Liver (tissue), 10 donors: ENCODE results near the gene GCC2. TPM values are rescaled to one million over a fixed set of nuclear protein-coding genes. Genes with fewer than 3 reads are reported as not detected.
"Not testable (repeated sequence)": the region's sequence is repeated elsewhere in the genome, so short reads cannot be mapped to it uniquely, and the experiment has no call there.

ENCODE experiments used
- DNase-seq: peaks from one replicate; pipeline ENCODE4 v3.0.0-alpha.2; 2017; ENCODE audit warnings: low spot score
- H3K27ac ChIP-seq, 2 donors: one replicate each; pipeline ENCODE4 v1.7.0; 2013; ENCODE audit warnings: inconsistent platforms in 2 of 2, low read length in 2 of 2, control low read depth in 1 of 2, low read depth in 1 of 2, mild to moderate bottlenecking in 1 of 2
- H3K27me3 ChIP-seq, 4 donors: one replicate each; pipeline versions ENCODE4 v1.6.1 to v1.7.0; 2013; ENCODE audit warnings: low read length in 3 of 4, inconsistent platforms in 1 of 4, mild to moderate bottlenecking in 1 of 4, moderate library complexity in 1 of 4; ENCODE audit not compliant: control insufficient read depth in 4 of 4, insufficient read depth in 4 of 4
- H3K36me3 ChIP-seq, 4 donors: one replicate each; pipeline versions ENCODE4 v1.6.1 to v1.7.0; 2013; ENCODE audit warnings: low read length in 3 of 4, mild to moderate bottlenecking in 3 of 4, low read depth in 1 of 4, moderate library complexity in 1 of 4; ENCODE audit not compliant: control insufficient read depth in 4 of 4, insufficient read depth in 3 of 4
- H3K4me1 ChIP-seq, 4 donors: one replicate each; pipeline versions ENCODE4 v1.6.1 to v1.7.0; 2013; ENCODE audit warnings: low read length in 3 of 4, mild to moderate bottlenecking in 3 of 4, moderate library complexity in 1 of 4; ENCODE audit not compliant: control insufficient read depth in 4 of 4, insufficient read depth in 4 of 4
- H3K4me3 ChIP-seq, 3 donors: one replicate each; pipeline versions ENCODE4 v1.6.1 to v1.7.0; 2013; ENCODE audit warnings: low read length in 3 of 3, control low read depth in 1 of 3, low read depth in 1 of 3, mild to moderate bottlenecking in 1 of 3
- H3K9ac ChIP-seq, 2 donors: one replicate each; pipeline ENCODE4 v1.7.0; 2013; ENCODE audit warnings: low read length in 2 of 2, mild to moderate bottlenecking in 2 of 2, moderate library complexity in 2 of 2, control low read depth in 1 of 2, low read depth in 1 of 2
- H3K9me3 ChIP-seq, 4 donors: one replicate each; pipeline versions ENCODE4 v1.6.1 to v1.7.0; 2013; ENCODE audit warnings: low read length in 3 of 4; ENCODE audit not compliant: control insufficient read depth in 4 of 4
- ATF3 ChIP-seq: IDR thresholded peaks from 2 replicates; pipeline ENCODE4 v1.6.1; 2016; ENCODE audit warnings: antibody characterized with exemption
- CTCF ChIP-seq: fragments of 150-350 bp; IDR thresholded peaks from 2 replicates; pipeline ENCODE4 v1.5.1; 2017; ENCODE audit warnings: improper control_type of control experiment, low read depth, low read length; ENCODE audit not compliant: missing input control
- EGR1 ChIP-seq, 2 donors: IDR thresholded peaks; 2 replicates each; pipeline ENCODE4 v1.6.1; 2016 to 2018; ENCODE audit warnings: antibody characterized with exemption in 2 of 2, low read depth in 2 of 2
- FOXA1 ChIP-seq: IDR thresholded peaks from 2 replicates; pipeline ENCODE4 v1.6.1; 2016; ENCODE audit warnings: antibody characterized with exemption
- FOXA2 ChIP-seq: IDR thresholded peaks from 2 replicates; pipeline ENCODE4 v1.6.1; 2016; ENCODE audit warnings: antibody characterized with exemption
- GABPA ChIP-seq, 2 donors: IDR thresholded peaks in 1 of 2; conservative IDR thresholded peaks in 1 of 2; 2 replicates each; pipeline ENCODE4 v1.6.1; 2016; ENCODE audit warnings: antibody characterized with exemption in 2 of 2, mild to moderate bottlenecking in 1 of 2, moderate library complexity in 1 of 2
- HNF4A ChIP-seq, 2 donors: conservative IDR thresholded peaks; 2 replicates each; pipeline ENCODE4 v1.6.1; 2016; ENCODE audit warnings: antibody characterized with exemption in 2 of 2, mild to moderate bottlenecking in 2 of 2
- HNF4G ChIP-seq: IDR thresholded peaks from 2 replicates; pipeline ENCODE4 v1.6.1; 2016; ENCODE audit warnings: antibody characterized with exemption
- JUND ChIP-seq, 2 donors: IDR thresholded peaks; 2 replicates each; pipeline ENCODE4 v1.6.1; 2016; ENCODE audit warnings: antibody characterized with exemption in 2 of 2
- MAX ChIP-seq: IDR thresholded peaks from 2 replicates; pipeline ENCODE4 v1.6.1; 2016; ENCODE audit warnings: antibody characterized with exemption
- NR2F2 ChIP-seq: IDR thresholded peaks from 2 replicates; pipeline ENCODE4 v1.6.1; 2016; ENCODE audit warnings: antibody characterized with exemption
- RAD21 ChIP-seq, 2 donors: IDR thresholded peaks; 2 replicates each; pipeline ENCODE4 v1.6.1; 2016; ENCODE audit warnings: antibody characterized with exemption in 2 of 2, mild to moderate bottlenecking in 2 of 2
- REST ChIP-seq: IDR thresholded peaks from 2 replicates; pipeline ENCODE4 v1.6.1; 2016; ENCODE audit warnings: antibody characterized with exemption, mild to moderate bottlenecking
- RXRA ChIP-seq, 2 donors: IDR thresholded peaks; 2 replicates each; pipeline ENCODE4 v1.6.1; 2017 to 2018; ENCODE audit warnings: antibody characterized with exemption in 2 of 2, mild to moderate bottlenecking in 1 of 2
- SP1 ChIP-seq: IDR thresholded peaks from 2 replicates; pipeline ENCODE4 v1.6.1; 2018; ENCODE audit warnings: antibody characterized with exemption, mild to moderate bottlenecking
- TAF1 ChIP-seq: conservative IDR thresholded peaks from 2 replicates; pipeline ENCODE4 v1.6.1; 2016; ENCODE audit warnings: antibody characterized with exemption, mild to moderate bottlenecking
- YY1 ChIP-seq: IDR thresholded peaks from 2 replicates; pipeline ENCODE4 v1.6.1; 2016; ENCODE audit warnings: antibody characterized with exemption, mild to moderate bottlenecking
- ZBTB33 ChIP-seq: IDR thresholded peaks from 2 replicates; pipeline ENCODE4 v1.6.1; 2016; ENCODE audit warnings: antibody characterized with exemption
- WGBS: extraction: QIAGEN DNeasy Blood & Tissue Kit; methylation state at CpG from one replicate; pipeline ENCODE4 v1.1.7; 2013; 5-methylcytosine and 5-hydroxymethylcytosine counted together
- polyA plus RNA-seq, 2 donors: library from polyadenylated mRNA; stranded (reverse) in 1 of 2; unstranded in 1 of 2; fragments of 200-250 nt in 1 of 2; fragments of >200 nt in 1 of 2; fragmentation: Nextera tagmentation in 1 of 2; extraction: Ambion mirVana in 1 of 2; gene quantifications; one replicate each; pipeline versions ENCODE4 v1.2.1 to v1.2.3, GENCODE V29; 2013 to 2015
- small RNA-seq: library from RNA; depleted of rRNA; stranded (forward); fragments of <200 nt; gene quantifications from one replicate; pipeline ENCODE3, GENCODE V24; 2014
- total RNA-seq, 2 donors: library from RNA; depleted of rRNA; stranded (reverse); fragments of >200 nt; gene quantifications; one replicate each; pipeline ENCODE4 v1.2.3, GENCODE V29; 2014
- donor health status: healthy.
- donor health status: healthy.
- donor health status: healthy.
- donor health status: healthy.
- donor health status: healthy.

The GCC2 gene
- total and polyA plus RNA-seq, 4 donors, result 4.8 to 26.1 (median 19.9) TPM

- DNase-seq, result no peak
- H3K27ac ChIP-seq, result no peak overlapping the region
- H3K9ac ChIP-seq, result no peak overlapping the region
- H3K9me3 ChIP-seq, result no peaks in the 10 kb centered on the region
- no peaks in the 10 kb centered on the region for H3K27me3 ChIP-seq
- no peaks in the 10 kb centered on the region for H3K36me3 ChIP-seq
- WGBS, result 95% methylated on average over 2 of the region's 2 CpGs
- TF ChIP-seq YY1, result no peak
- no peak for TF ChIP-seq SP1
- no peak for TF ChIP-seq FOXA2
- TF ChIP-seq RXRA (IDR thresholded peaks at IDR 0.05), result no peak
- no peak for TF ChIP-seq MAX
- TF ChIP-seq REST, result no peak
- TF ChIP-seq GABPA (IDR thresholded peaks at IDR 0.05 in 1 of 2, conservative IDR thresholded peaks at IDR 0.05 in 1 of 2), result no peak
- no peak for TF ChIP-seq ZBTB33
- TF ChIP-seq JUND (IDR thresholded peaks at IDR 0.05), result no peak
- no peak for TF ChIP-seq FOXA1
- TF ChIP-seq HNF4A (conservative IDR thresholded peaks at IDR 0.05), result no peak
- no peak for TF ChIP-seq RAD21 (IDR thresholded peaks at IDR 0.05)
- TF ChIP-seq ATF3, result no peak
- no peak for TF ChIP-seq NR2F2
- no peak for TF ChIP-seq EGR1 (IDR thresholded peaks at IDR 0.05; ENCODE audit: low read depth in 2 of 2)
- TF ChIP-seq HNF4G, result no peak
- no peak for TF ChIP-seq TAF1
- no peak for TF ChIP-seq CTCF
- H3K4me1 ChIP-seq, result peaks cover 2 to 17% (median 10%) of the 10 kb centered on the region in 4 donors
- no peak overlapping the region for H3K4me3 ChIP-seq
These were observed 106.6 kb downstream of the GCC2 start for GRCh38 chr2:108555572-108555971.

- not testable (repeated sequence) for H3K36me3 ChIP-seq
These were observed 107.6 kb downstream of the GCC2 start for GRCh38 chr2:108556581-108556980.

More at GRCh38 chr2:108556581-108556980, 107.6 kb downstream of the GCC2 start:
- H3K4me1 ChIP-seq, result peaks cover 2 to 17% (median 10%) of the 10 kb centered on the region in 4 donors
- not testable (repeated sequence) for H3K27me3 ChIP-seq, H3K27ac ChIP-seq, H3K9ac ChIP-seq, H3K4me3 ChIP-seq, H3K9me3 ChIP-seq, DNase-seq
- WGBS, result 86% methylated on average over 2 of the region's 2 CpGs

Small RNAs within 50 kb of the gene (small RNA-seq; reads per million reads assigned to genes)
- not detected for gene SMIM12P1

Other genes with a start within 250 kb of the GCC2 start
- gene SULT1C3, start 209.2 kb upstream of the GCC2 start, total RNA-seq, result not detected
- gene SULT1C3, start 209.2 kb upstream of the GCC2 start, polyA plus RNA-seq, result not detected
- gene SULT1C2, start 160.3 kb upstream of the GCC2 start, total RNA-seq, result 1 to 10 TPM in 1 of 2 donors, under 1 TPM in 1; 0.17 to 8.9 TPM
- 1 to 10 TPM in 1 of 2 donors, under 1 TPM in 1; 0.07 to 1.1 TPM for gene SULT1C2, start 160.3 kb upstream of the GCC2 start, polyA plus RNA-seq
- gene SULT1C4, start 71.3 kb upstream of the GCC2 start, total RNA-seq, result 10 to 100 TPM in 1 of 2 donors, 1 to 10 TPM in 1; 1.6 to 12.8 TPM
- 1 to 10 TPM; 1.0 TPM for gene SULT1C4, start 71.3 kb upstream of the GCC2 start, polyA plus RNA-seq
- 10 to 100 TPM; 29.5 to 37.1 TPM for gene LIMS1, start 85.3 kb downstream of the GCC2 start, total RNA-seq
- 10 to 100 TPM; 10.2 to 14.8 TPM for gene LIMS1, start 85.3 kb downstream of the GCC2 start, polyA plus RNA-seq